Glomerular visceral epithelial cell (primary cell): ENCODE data around the gene IL11.
A peak's percentile ranks its signal among the peaks of the same experiment; 100 is the strongest.
"Not testable (repeated sequence)": the region's sequence is repeated elsewhere in the genome, so short reads cannot be mapped to it uniquely, and the experiment has no call there.

Experiments
- DNase-seq: peaks from one replicate; pipeline ENCODE4 v3.0.0-alpha.2; 2016; ENCODE audit errors: extremely low spot score

Gene IL11

GRCh38 chr19:55352040-55352439 lies 18.2 kb downstream of the IL11 start:
- no peak for DNase-seq

GRCh38 chr19:55350620-55351315 lies 19.5 kb downstream of the IL11 start:
- no peak for DNase-seq

- no peak for DNase-seq
Observed at GRCh38 chr19:55348317-55349034, 21.8 kb downstream of the IL11 start.

- DNase-seq: no peak
Observed at GRCh38 chr19:55347442-55348009, 22.7 kb downstream of the IL11 start.

- DNase-seq: no peak
Observed at GRCh38 chr19:55346725-55347441, 23.4 kb downstream of the IL11 start.

GRCh38 chr19:55345818-55346724 lies 24.2 kb downstream of the IL11 start:
- DNase-seq: peak; percentile 46

GRCh38 chr19:55345101-55345817 lies 25.0 kb downstream of the IL11 start:
- DNase-seq: no peak

- DNase-seq: peak; percentile 50
Observed at GRCh38 chr19:55344444-55344843, 25.8 kb downstream of the IL11 start.

GRCh38 chr19:55341595-55342531 lies 28.4 kb downstream of the IL11 start:
- no peak for DNase-seq

- peak; percentile 76 for DNase-seq
Observed at GRCh38 chr19:55341171-55341588, 29.1 kb downstream of the IL11 start.

GRCh38 chr19:55340784-55341147 lies 29.5 kb downstream of the IL11 start:
- DNase-seq: no peak

- DNase-seq: no peak
Observed at GRCh38 chr19:55339889-55340783, 30.1 kb downstream of the IL11 start.

GRCh38 chr19:55339105-55339888 lies 31.0 kb downstream of the IL11 start, which contains the start of gene KMT5C:
Gene KMT5C, plus strand, starts transcription at chr19:55339876. Its CDS starts 2,061 bp downstream, at chr19:55341937.
- DNase-seq: peak; percentile 100

- DNase-seq: no peak
Observed at GRCh38 chr19:55336101-55336500, 34.2 kb downstream of the IL11 start.

GRCh38 chr19:55333870-55334269 lies 36.4 kb downstream of the IL11 start:
- no peak for DNase-seq

- not testable (repeated sequence) for DNase-seq
Observed at GRCh38 chr19:55329791-55330190, 40.5 kb downstream of the IL11 start.

- not testable (repeated sequence) for DNase-seq
Observed at GRCh38 chr19:55328774-55329318, 41.4 kb downstream of the IL11 start.
